ENCODE results near the gene CBX7. TPM values are rescaled to one million over a fixed set of nuclear protein-coding genes. Genes with fewer than 3 reads are reported as not detected.

The CBX7 gene
- polyA plus RNA-seq, 1 donor: 15.3 TPM

- Histone ChIP-seq H3K4me3 (ENCODE audit: low read length) (no peak overlapping the region), H3K4me1 (ENCODE audit: control insufficient read depth, insufficient read depth, low read length) (peaks cover 3% of the 10 kb centered on the region), H3K27me3 (ENCODE audit: control insufficient read depth, insufficient read depth, low read length) (peaks cover 37% of the 10 kb centered on the region), H3K9me3 (ENCODE audit: control insufficient read depth, low read depth, low read length) (no peaks in the 10 kb centered on the region), H3K27ac (ENCODE audit: low read length) (no peak overlapping the region), H3K36me3 (ENCODE audit: control insufficient read depth, insufficient read depth, low read length) (no peaks in the 10 kb centered on the region)
- DNase-seq: no peak
- 93% methylated on average over 3 of the region's 18 CpGs for WGBS (ENCODE audit: insufficient coverage, low lambda C conversion rate)
Measured at GRCh38 chr22:39155421-39155820, 2.9 kb upstream of the CBX7 start.

- Histone ChIP-seq H3K9me3 (ENCODE audit: control insufficient read depth, low read depth, low read length) (no peaks in the 10 kb centered on the region), H3K4me3 (ENCODE audit: low read length) (peak overlapping the region; percentile 63), H3K27me3 (ENCODE audit: control insufficient read depth, insufficient read depth, low read length) (peaks cover 34% of the 10 kb centered on the region), H3K36me3 (ENCODE audit: control insufficient read depth, insufficient read depth, low read length) (peaks cover 4% of the 10 kb centered on the region), H3K4me1 (ENCODE audit: control insufficient read depth, insufficient read depth, low read length) (peaks cover 3% of the 10 kb centered on the region), H3K27ac (ENCODE audit: low read length) (peak overlapping the region; percentile 68)
- no CpG with 5 or more reads among the region's 43 CpGs for WGBS (ENCODE audit: insufficient coverage, low lambda C conversion rate)
- DNase-seq: no peak
Measured at GRCh38 chr22:39153220-39153717, 789 bp upstream of the CBX7 start.

GRCh38 chr22:39152024-39152510 is 413 bp downstream of the CBX7 start:
- Histone ChIP-seq H3K36me3 (ENCODE audit: control insufficient read depth, insufficient read depth, low read length) (peaks cover 4% of the 10 kb centered on the region), H3K4me3 (ENCODE audit: low read length) (peak overlapping the region; percentile 69), H3K27ac (ENCODE audit: low read length) (peak overlapping the region; percentile 61), H3K9me3 (ENCODE audit: control insufficient read depth, low read depth, low read length) (no peaks in the 10 kb centered on the region), H3K4me1 (ENCODE audit: control insufficient read depth, insufficient read depth, low read length) (peaks cover 3% of the 10 kb centered on the region), H3K27me3 (ENCODE audit: control insufficient read depth, insufficient read depth, low read length) (peaks cover 34% of the 10 kb centered on the region)
- no CpG with 5 or more reads among the region's 44 CpGs for WGBS (ENCODE audit: insufficient coverage, low lambda C conversion rate)
- DNase-seq: no peak

- peak in 1 of 2 donors; percentile 56 for DNase-seq
- Histone ChIP-seq H3K36me3 (ENCODE audit: control insufficient read depth, insufficient read depth, low read length) (peaks cover 4% of the 10 kb centered on the region), H3K9me3 (ENCODE audit: control insufficient read depth, low read depth, low read length) (no peaks in the 10 kb centered on the region), H3K4me1 (ENCODE audit: control insufficient read depth, insufficient read depth, low read length) (peaks cover 3% of the 10 kb centered on the region), H3K27ac (ENCODE audit: low read length) (no peak overlapping the region), H3K27me3 (ENCODE audit: control insufficient read depth, insufficient read depth, low read length) (peaks cover 33% of the 10 kb centered on the region), H3K4me3 (ENCODE audit: low read length) (peak overlapping the region; percentile 69)
- WGBS (ENCODE audit: insufficient coverage, low lambda C conversion rate): no CpG with 5 or more reads among the region's 16 CpGs
Measured at GRCh38 chr22:39151329-39151975, 1.0 kb downstream of the CBX7 start.

- no peak for DNase-seq
Measured at GRCh38 chr22:39150848-39151215, 1.6 kb downstream of the CBX7 start.

GRCh38 chr22:39149915-39150847 is 2.3 kb downstream of the CBX7 start:
- H3K27ac ChIP-seq (ENCODE audit: low read length): no peak overlapping the region
- H3K4me3 ChIP-seq (ENCODE audit: low read length): no peak overlapping the region
- no CpG with 5 or more reads among the region's 16 CpGs for WGBS (ENCODE audit: insufficient coverage, low lambda C conversion rate)
- DNase-seq: no peak
- peaks cover 21% of the 10 kb centered on the region for H3K27me3 ChIP-seq (ENCODE audit: control insufficient read depth, insufficient read depth, low read length)
- peaks cover 4% of the 10 kb centered on the region for H3K36me3 ChIP-seq (ENCODE audit: control insufficient read depth, insufficient read depth, low read length)
- peaks cover 10% of the 10 kb centered on the region for H3K4me1 ChIP-seq (ENCODE audit: control insufficient read depth, insufficient read depth, low read length)
- peaks cover under 1% of the 10 kb centered on the region for H3K9me3 ChIP-seq (ENCODE audit: control insufficient read depth, low read depth, low read length)

More at GRCh38 chr22:39150848-39151215, 1.6 kb downstream of the CBX7 start:
- Histone ChIP-seq H3K27me3 (ENCODE audit: control insufficient read depth, insufficient read depth, low read length) (peaks cover 28% of the 10 kb centered on the region), H3K4me1 (ENCODE audit: control insufficient read depth, insufficient read depth, low read length) (peaks cover 10% of the 10 kb centered on the region), H3K4me3 (ENCODE audit: low read length) (no peak overlapping the region), H3K27ac (ENCODE audit: low read length) (no peak overlapping the region), H3K36me3 (ENCODE audit: control insufficient read depth, insufficient read depth, low read length) (peaks cover 4% of the 10 kb centered on the region), H3K9me3 (ENCODE audit: control insufficient read depth, low read depth, low read length) (no peaks in the 10 kb centered on the region)
- WGBS (ENCODE audit: insufficient coverage, low lambda C conversion rate): no CpG with 5 or more reads among the region's 6 CpGs

GRCh38 chr22:39148727-39149535 is 3.5 kb downstream of the CBX7 start:
- no peak overlapping the region for H3K27ac ChIP-seq (ENCODE audit: low read length)
- WGBS (ENCODE audit: insufficient coverage, low lambda C conversion rate): no CpG with 5 or more reads among the region's 9 CpGs
- no peak for DNase-seq
- H3K9me3 ChIP-seq (ENCODE audit: control insufficient read depth, low read depth, low read length): peaks cover 6% of the 10 kb centered on the region
- peaks cover 17% of the 10 kb centered on the region for H3K27me3 ChIP-seq (ENCODE audit: control insufficient read depth, insufficient read depth, low read length)
- no peak overlapping the region for H3K4me3 ChIP-seq (ENCODE audit: low read length)
- H3K4me1 ChIP-seq (ENCODE audit: control insufficient read depth, insufficient read depth, low read length): peaks cover 17% of the 10 kb centered on the region
- H3K36me3 ChIP-seq (ENCODE audit: control insufficient read depth, insufficient read depth, low read length): peaks cover 4% of the 10 kb centered on the region

- H3K4me3 ChIP-seq (ENCODE audit: low read length): no peak overlapping the region
- WGBS (ENCODE audit: insufficient coverage, low lambda C conversion rate): no CpG with 5 or more reads among the region's 16 CpGs
- peaks cover 4% of the 10 kb centered on the region for H3K36me3 ChIP-seq (ENCODE audit: control insufficient read depth, insufficient read depth, low read length)
- no peak overlapping the region for H3K27ac ChIP-seq (ENCODE audit: low read length)
- H3K9me3 ChIP-seq (ENCODE audit: control insufficient read depth, low read depth, low read length): peaks cover 6% of the 10 kb centered on the region
- DNase-seq: no peak
- peaks cover 17% of the 10 kb centered on the region for H3K4me1 ChIP-seq (ENCODE audit: control insufficient read depth, insufficient read depth, low read length)
- peaks cover 9% of the 10 kb centered on the region for H3K27me3 ChIP-seq (ENCODE audit: control insufficient read depth, insufficient read depth, low read length)
Measured at GRCh38 chr22:39148026-39148726, 4.3 kb downstream of the CBX7 start.

- DNase-seq: no peak
- Histone ChIP-seq H3K9me3 (ENCODE audit: control insufficient read depth, low read depth, low read length) (peaks cover 6% of the 10 kb centered on the region), H3K27ac (ENCODE audit: low read length) (no peak overlapping the region), H3K36me3 (ENCODE audit: control insufficient read depth, insufficient read depth, low read length) (peaks cover 4% of the 10 kb centered on the region), H3K4me1 (ENCODE audit: control insufficient read depth, insufficient read depth, low read length) (peaks cover 17% of the 10 kb centered on the region), H3K4me3 (ENCODE audit: low read length) (no peak overlapping the region), H3K27me3 (ENCODE audit: control insufficient read depth, insufficient read depth, low read length) (peaks cover 5% of the 10 kb centered on the region)
- no CpG with 5 or more reads among the region's 5 CpGs for WGBS (ENCODE audit: insufficient coverage, low lambda C conversion rate)
Measured at GRCh38 chr22:39147335-39148025, 5.0 kb downstream of the CBX7 start.
